Measurements from ENCODE around the gene FNBP1.

FNBP1 gene

DNA sequence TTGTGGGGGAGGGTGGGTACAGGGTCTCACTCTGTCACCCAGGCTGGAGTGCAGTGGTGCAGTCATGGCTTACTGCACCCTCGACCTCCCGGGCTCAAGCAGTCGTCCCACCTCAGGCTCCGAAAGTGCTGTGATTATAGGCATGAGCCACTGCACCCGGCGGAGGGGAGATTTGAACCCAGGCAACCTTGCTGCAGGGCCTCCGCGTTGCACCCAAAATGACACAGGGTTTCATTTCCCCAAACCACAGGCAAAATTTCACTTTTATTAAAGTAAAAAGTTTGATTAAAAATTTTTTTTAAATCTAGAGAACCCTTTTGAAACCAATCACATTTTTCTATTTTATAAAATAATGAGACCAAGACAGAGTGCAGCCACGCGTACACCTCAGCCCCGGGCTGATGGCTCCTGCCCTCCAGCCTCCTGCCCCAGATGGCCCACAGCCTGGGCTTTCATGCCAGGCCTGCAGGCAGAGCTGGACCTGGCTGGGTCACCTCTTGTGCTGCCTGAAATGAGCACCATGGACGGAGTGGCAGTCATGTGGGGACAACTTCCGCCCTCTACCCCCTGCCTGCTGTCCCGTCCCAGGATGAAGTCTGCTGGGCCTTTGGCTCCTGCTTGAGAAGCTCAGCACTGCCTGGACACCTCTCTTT is 177.2 kb downstream of the FNBP1 start:
- no peak for TF ChIP-seq MYC (IDR thresholded peaks at IDR 0.05; ENCODE audit: low read depth, low read length)
- H3K4me3 ChIP-seq (ENCODE audit: low read depth, low read length): no peak overlapping the region
- no peak for DNase-seq (ENCODE audit: low read depth)

DNA sequence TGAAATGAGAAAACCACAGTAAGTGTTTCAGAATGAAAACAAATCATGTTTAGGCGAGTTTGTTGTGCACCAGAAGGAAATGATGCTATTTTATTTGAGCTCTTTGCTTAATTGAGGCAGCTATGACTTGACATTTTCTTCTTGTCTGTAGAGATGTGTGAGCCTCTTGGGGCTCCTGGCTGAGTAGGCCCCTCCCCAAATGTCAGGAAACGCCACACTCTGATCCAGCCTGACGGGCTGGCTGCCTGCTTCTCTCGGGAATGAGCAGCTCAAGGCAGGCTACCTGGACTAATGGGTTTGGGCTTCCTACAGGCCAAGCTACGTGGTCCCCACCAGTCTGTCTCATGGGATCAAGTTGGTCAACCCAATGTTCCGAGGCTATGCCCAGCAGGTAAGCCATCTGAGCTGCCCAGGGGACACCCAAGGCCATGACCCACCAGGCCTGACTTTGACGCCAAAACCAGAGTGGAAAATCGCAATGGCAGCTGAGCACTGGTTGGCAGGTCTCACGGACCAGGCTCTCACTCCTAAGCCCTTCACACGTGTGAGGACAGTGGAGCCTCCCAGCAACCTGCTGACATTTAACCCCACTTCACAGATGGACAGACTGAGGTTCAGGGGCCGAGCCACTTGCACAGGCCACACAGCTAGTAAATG is 177.9 kb downstream of the FNBP1 start:
- TF ChIP-seq MYC (IDR thresholded peaks at IDR 0.05; ENCODE audit: low read depth, low read length) (no peak), POLR2A (IDR thresholded peaks at IDR 0.05; ENCODE audit: extremely low read depth, insufficient read length) (no peak), MAX (IDR thresholded peaks at IDR 0.05; ENCODE audit: low read depth, low read length) (no peak), CTCF (IDR thresholded peaks at IDR 0.05; ENCODE audit: low read depth, low read length) (no peak)
- peak; percentile 41 for DNase-seq (ENCODE audit: low read depth)
- H3K4me3 ChIP-seq (ENCODE audit: low read depth, low read length): no peak overlapping the region

GRCh38 chr9:129863059-129863690 is 179.8 kb downstream of the FNBP1 start:
- TF ChIP-seq POLR2A (IDR thresholded peaks at IDR 0.05; ENCODE audit: extremely low read depth, insufficient read length) (no peak), CTCF (IDR thresholded peaks at IDR 0.05; ENCODE audit: low read depth, low read length) (no peak), MAX (IDR thresholded peaks at IDR 0.05; ENCODE audit: low read depth, low read length) (peak; percentile 61), MYC (IDR thresholded peaks at IDR 0.05; ENCODE audit: low read depth, low read length) (peak; percentile 51; the same call in 1 of the 2 replicates)
- no peak overlapping the region for H3K4me3 ChIP-seq (ENCODE audit: low read depth, low read length)
- peak; percentile 99 for DNase-seq (ENCODE audit: low read depth)

DNA sequence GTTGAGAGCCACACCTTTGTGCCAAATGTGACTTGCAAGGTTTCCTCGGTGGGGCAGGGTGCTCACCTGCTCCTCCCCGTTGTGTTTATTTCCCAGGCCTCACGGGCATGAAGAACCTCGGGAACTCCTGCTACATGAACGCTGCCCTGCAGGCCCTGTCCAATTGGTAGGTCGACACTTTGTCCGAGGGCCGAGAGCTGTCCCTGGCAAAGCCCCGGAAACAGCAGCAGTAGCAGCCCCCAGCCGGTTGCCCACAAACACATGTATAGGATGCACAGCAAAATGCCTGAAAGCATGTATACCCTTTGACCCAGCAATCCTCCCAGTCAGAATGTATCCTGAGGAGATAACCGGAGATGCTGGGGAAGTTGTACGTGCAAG is 181.6 kb downstream of the FNBP1 start:
- no peak for TF ChIP-seq CTCF (IDR thresholded peaks at IDR 0.05; ENCODE audit: low read depth, low read length)
- TF ChIP-seq MYC (IDR thresholded peaks at IDR 0.05; ENCODE audit: low read depth, low read length): no peak
- no peak for TF ChIP-seq MAX (IDR thresholded peaks at IDR 0.05; ENCODE audit: low read depth, low read length)
- TF ChIP-seq POLR2A (IDR thresholded peaks at IDR 0.05; ENCODE audit: extremely low read depth, insufficient read length): no peak
- no peak for DNase-seq (ENCODE audit: low read depth)

GRCh38 chr9:129860653-129861446 is 182.1 kb downstream of the FNBP1 start:
- DNase-seq (ENCODE audit: low read depth): peak; percentile 62
- no peak for TF ChIP-seq POLR2A (IDR thresholded peaks at IDR 0.05; ENCODE audit: extremely low read depth, insufficient read length)
- 0 out of 2 replicates have a peak, but pooled peaks have one; percentile 13 for TF ChIP-seq MAX (IDR thresholded peaks at IDR 0.05; ENCODE audit: low read depth, low read length)
- H3K4me3 ChIP-seq (ENCODE audit: low read depth, low read length): no peak overlapping the region

More for the DNA sequence above, 181.6 kb downstream of the FNBP1 start:
- no peak overlapping the region for H3K4me3 ChIP-seq (ENCODE audit: low read depth, low read length)

- no peak overlapping the region for H3K4me3 ChIP-seq (ENCODE audit: low read depth, low read length)
- TF ChIP-seq POLR2A (IDR thresholded peaks at IDR 0.05; ENCODE audit: extremely low read depth, insufficient read length): no peak
Measured at GRCh38 chr9:129858167-129858962, 184.6 kb downstream of the FNBP1 start.

More at GRCh38 chr9:129858167-129858962, 184.6 kb downstream of the FNBP1 start:
- no peak for DNase-seq (ENCODE audit: low read depth)
